ENCODE data around the gene TIAL1. TPM values are rescaled to one million over a fixed set of nuclear protein-coding genes. Genes with fewer than 3 reads are reported as not detected.

The TIAL1 gene
- total and polyA plus RNA-seq, 10 of the 15 experiments (the other 5 are each of a cell fraction or from before 2014, with no cell fraction given), result 26.0 to 159 (median 62.8) TPM

GRCh38 chr10:119542357-119542987 is 54.3 kb downstream of the TIAL1 start, which contains the start of gene RGS10 (continued):
- TF ChIP-seq EGR1 (IDR thresholded peaks at IDR 0.05; ENCODE audit: borderline replicate concordance in 1 of 2, low read depth in 2 of 2, low read length in 2 of 2) (peak in 1 of 2 experiments; percentile 92; a peak in 2 of 3 replicates), ZNF207 (IDR thresholded peaks at IDR 0.05; ENCODE audit: borderline replicate concordance) (no peak), FOXM1 (IDR thresholded peaks at IDR 0.05; ENCODE audit: low read depth, low read length) (no peak), NFYB (IDR thresholded peaks at IDR 0.05; ENCODE audit: insufficient read depth, low read depth, low read length) (no peak), PML (IDR thresholded peaks at IDR 0.05; ENCODE audit: low read length) (peak; percentile 72; the same call in 1 of the 2 replicates), POLR2AphosphoS2 (IDR thresholded peaks at IDR 0.05; ENCODE audit: low read depth, low read length) (no peak), KDM1A (IDR thresholded peaks at IDR 0.05; ENCODE audit: borderline replicate concordance) (no peak), CHD1 (IDR thresholded peaks at IDR 0.05; ENCODE audit: low read depth, low read length) (no peak), LARP7 (IDR thresholded peaks at IDR 0.05) (peak; percentile 18; the same call in 1 of the 2 replicates), YBX1 (IDR thresholded peaks at IDR 0.05) (no peak), CHD2 (IDR thresholded peaks at IDR 0.05; ENCODE audit: borderline replicate concordance, low read depth, low read length) (no peak), SREBF1 (IDR thresholded peaks at IDR 0.05; ENCODE audit: low read length) (no peak), RBBP5 (conservative IDR thresholded peaks at IDR 0.05) (no peak), POU2F2 (IDR thresholded peaks at IDR 0.05; ENCODE audit: borderline replicate concordance, low read depth, low read length) (0 out of 3 replicates have a peak, but pooled peaks have one; percentile 19), SKIL (IDR thresholded peaks at IDR 0.05; ENCODE audit: low read depth, poor library complexity, severe bottlenecking) (no peak), ZNF274 (IDR thresholded peaks at IDR 0.05; ENCODE audit: insufficient read depth, insufficient read length) (no peak), ZNF592 (IDR thresholded peaks at IDR 0.05) (no peak), KAT2A (conservative IDR thresholded peaks at IDR 0.05; ENCODE audit: control insufficient read depth, low read depth, low read length) (no peak), IKZF1 (conservative IDR thresholded peaks at IDR 0.05) (peak; percentile 64), ZBTB40 (IDR thresholded peaks at IDR 0.05; ENCODE audit: borderline replicate concordance) (no peak), BMI1 (IDR thresholded peaks at IDR 0.05; ENCODE audit: borderline replicate concordance) (no peak), MTA2 (IDR thresholded peaks at IDR 0.05; ENCODE audit: low read depth) (no peak)
